ENCODE results near the gene MCOLN2. TPM values are rescaled to one million over a fixed set of nuclear protein-coding genes. Genes with fewer than 3 reads are reported as not detected.

Gene MCOLN2
- total and polyA plus RNA-seq, 3 donors from 2014 or later = 2.5 to 6.3 (median 3.2) TPM

DNA sequence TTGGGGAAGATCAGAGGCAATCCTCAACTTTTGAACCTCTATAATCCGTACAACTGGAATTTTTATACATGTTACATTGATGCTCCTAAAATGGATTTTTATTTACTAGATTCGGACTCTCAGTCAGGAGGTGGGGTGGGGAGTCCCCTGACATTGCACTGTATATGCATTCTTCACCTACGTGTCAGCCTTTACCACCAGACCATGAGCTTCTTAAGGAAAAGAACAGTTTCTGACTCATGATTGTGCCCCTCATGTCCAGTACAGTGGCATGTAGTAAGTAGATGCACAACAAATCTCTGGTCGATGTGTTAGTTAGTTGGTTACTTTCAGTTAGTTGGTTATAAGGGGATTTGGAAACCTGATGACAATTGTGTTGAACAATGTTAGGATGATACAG lies 119.3 kb downstream of the MCOLN2 start:
- WGBS, 2 donors = 90 to 94% methylated on average over 4 of the region's 4 CpGs
- Histone ChIP-seq H3K27me3 (no peaks in the 10 kb centered on the region), H3K4me1 (no peaks in the 10 kb centered on the region), H3K9me3 (no peaks in the 10 kb centered on the region), H3K36me3 (ENCODE audit: low read depth, missing control alignments) (no peaks in the 10 kb centered on the region), H3K27ac (no peak overlapping the region), H3K4me3 (no peak overlapping the region)
- TF ChIP-seq, protein P1, sequence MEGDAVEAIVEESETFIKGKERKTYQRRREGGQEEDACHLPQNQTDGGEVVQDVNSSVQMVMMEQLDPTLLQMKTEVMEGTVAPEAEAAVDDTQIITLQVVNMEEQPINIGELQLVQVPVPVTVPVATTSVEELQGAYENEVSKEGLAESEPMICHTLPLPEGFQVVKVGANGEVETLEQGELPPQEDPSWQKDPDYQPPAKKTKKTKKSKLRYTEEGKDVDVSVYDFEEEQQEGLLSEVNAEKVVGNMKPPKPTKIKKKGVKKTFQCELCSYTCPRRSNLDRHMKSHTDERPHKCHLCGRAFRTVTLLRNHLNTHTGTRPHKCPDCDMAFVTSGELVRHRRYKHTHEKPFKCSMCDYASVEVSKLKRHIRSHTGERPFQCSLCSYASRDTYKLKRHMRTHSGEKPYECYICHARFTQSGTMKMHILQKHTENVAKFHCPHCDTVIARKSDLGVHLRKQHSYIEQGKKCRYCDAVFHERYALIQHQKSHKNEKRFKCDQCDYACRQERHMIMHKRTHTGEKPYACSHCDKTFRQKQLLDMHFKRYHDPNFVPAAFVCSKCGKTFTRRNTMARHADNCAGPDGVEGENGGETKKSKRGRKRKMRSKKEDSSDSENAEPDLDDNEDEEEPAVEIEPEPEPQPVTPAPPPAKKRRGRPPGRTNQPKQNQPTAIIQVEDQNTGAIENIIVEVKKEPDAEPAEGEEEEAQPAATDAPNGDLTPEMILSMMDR (IDR thresholded peaks at IDR 0.05) = no peak
- TF ChIP-seq POLR2A (IDR thresholded peaks at IDR 0.05) = no peak
- intact Hi-C loops (cut with DNase I; ENCODE audit: low total_unique reads) = no loop called here
- DNase-seq = no peak

GRCh38 chr1:84876353-84876752 lies 120.6 kb downstream of the MCOLN2 start:
- WGBS, 2 donors = 87 to 96% methylated on average over 5 of the region's 5 CpGs
- intact Hi-C loops (cut with DNase I; ENCODE audit: low total_unique reads) = no loop called here
- no peaks in the 10 kb centered on the region for H3K36me3 ChIP-seq (ENCODE audit: low read depth, missing control alignments)

More at GRCh38 chr1:84876353-84876752, 120.6 kb downstream of the MCOLN2 start:
- DNase-seq = no peak
- H3K27me3 ChIP-seq = no peaks in the 10 kb centered on the region
- H3K9me3 ChIP-seq = no peaks in the 10 kb centered on the region
- H3K27ac ChIP-seq = no peak overlapping the region
- no peaks in the 10 kb centered on the region for H3K4me1 ChIP-seq
- TF ChIP-seq POLR2A (IDR thresholded peaks at IDR 0.05) = no peak
- TF ChIP-seq, protein P1 (IDR thresholded peaks at IDR 0.05) = no peak
- no peak overlapping the region for H3K4me3 ChIP-seq

Other genes with a start within 250 kb of the MCOLN2 start
- 10 to 100 TPM; 65.9 to 73.8 TPM for gene LPAR3, start 103.9 kb downstream of the MCOLN2 start, total RNA-seq
- 23.3 TPM for gene LPAR3, start 103.9 kb downstream of the MCOLN2 start, polyA plus RNA-seq (ENCODE audit: insufficient read depth, low read depth, low replicate concordance)
- gene MCOLN3, start 51.4 kb upstream of the MCOLN2 start, total RNA-seq = 1 to 10 TPM; 4.4 to 5.1 TPM
- gene MCOLN3, start 51.4 kb upstream of the MCOLN2 start, polyA plus RNA-seq (ENCODE audit: insufficient read depth, low read depth, low replicate concordance) = 2.5 TPM
- 10 to 100 TPM in 1 of 2 donors, 1 to 10 TPM in 1; 8.8 to 10.2 TPM for gene SYDE2, start 203.9 kb upstream of the MCOLN2 start, total RNA-seq
- 3.7 TPM for gene SYDE2, start 203.9 kb upstream of the MCOLN2 start, polyA plus RNA-seq (ENCODE audit: insufficient read depth, low read depth, low replicate concordance)